ENCODE measurements around the gene SPTB. TPM values are rescaled to one million over a fixed set of nuclear protein-coding genes. Genes with fewer than 3 reads are reported as not detected.
A peak's percentile ranks its signal among the peaks of the same experiment; 100 is the strongest.

SPTB gene
- total RNA-seq, 2 experiments from 2014 or later = 0.03 to 0.08 TPM

GRCh38 chr14:64722842-64723447 lies 156.8 kb downstream of the SPTB start:
- intact Hi-C loops (cut with DNase I, micrococcal nuclease) = loop anchor here in 1 of 2 experiments (2.0 kb wide), 1 partner anchor 18 kb away; the partner anchor contains the start of gene PLEKHG3
- DNase-seq (peak in 7 of 14 experiments; percentile 20 to 84 (median 48)), ATAC-seq (ENCODE audit: poor library complexity) (peak; percentile 73)
- Mint-ChIP-seq H3K4me1 (ENCODE audit: low read depth) (peaks cover 92% of the 10 kb centered on the region), H3K27me3 (no peaks in the 10 kb centered on the region), H3K9me3 (no peaks in the 10 kb centered on the region), H3K4me3 (peak overlapping the region; percentile 64), H3K27ac (peak overlapping the region; percentile 82), H3K36me3 (ENCODE audit: low read depth) (peaks cover 1% of the 10 kb centered on the region)
- Histone ChIP-seq H3K9me3 (ENCODE audit: control insufficient read depth in 1 of 2, insufficient read depth in 1 of 2, low read length in 2 of 2) (no peaks in the 10 kb centered on the region), H3K4me1 (ENCODE audit: insufficient read depth, low read length) (peaks cover 100% of the 10 kb centered on the region), H3K4me3 (ENCODE audit: low read length) (peak overlapping the region; percentile 29), H3K36me3 (ENCODE audit: insufficient read depth, low read length) (peaks cover 1% of the 10 kb centered on the region), H3K27me3 (ENCODE audit: control insufficient read depth in 1 of 2, insufficient read depth in 2 of 2, low read length in 2 of 2) (no peaks in the 10 kb centered on the region), H3K27ac (ENCODE audit: low read depth in 1 of 2, low read length in 2 of 2) (peak overlapping the region; percentile 18 to 73)
- ChIA-PET POLR2A (interaction anchor here (0.7 to 3.6 kb wide), 3 partner anchors 14 to 36 kb away, joined by 3 to 18 read pairs (median 3); no protein-coding TSS in a partner anchor), CTCF (interaction anchor here (1.3 to 2.5 kb wide), 2 partner anchors 38 to 169 kb away, joined by 3 to 6 read pairs; no protein-coding TSS in a partner anchor)
- TF ChIP-seq, protein P1, sequence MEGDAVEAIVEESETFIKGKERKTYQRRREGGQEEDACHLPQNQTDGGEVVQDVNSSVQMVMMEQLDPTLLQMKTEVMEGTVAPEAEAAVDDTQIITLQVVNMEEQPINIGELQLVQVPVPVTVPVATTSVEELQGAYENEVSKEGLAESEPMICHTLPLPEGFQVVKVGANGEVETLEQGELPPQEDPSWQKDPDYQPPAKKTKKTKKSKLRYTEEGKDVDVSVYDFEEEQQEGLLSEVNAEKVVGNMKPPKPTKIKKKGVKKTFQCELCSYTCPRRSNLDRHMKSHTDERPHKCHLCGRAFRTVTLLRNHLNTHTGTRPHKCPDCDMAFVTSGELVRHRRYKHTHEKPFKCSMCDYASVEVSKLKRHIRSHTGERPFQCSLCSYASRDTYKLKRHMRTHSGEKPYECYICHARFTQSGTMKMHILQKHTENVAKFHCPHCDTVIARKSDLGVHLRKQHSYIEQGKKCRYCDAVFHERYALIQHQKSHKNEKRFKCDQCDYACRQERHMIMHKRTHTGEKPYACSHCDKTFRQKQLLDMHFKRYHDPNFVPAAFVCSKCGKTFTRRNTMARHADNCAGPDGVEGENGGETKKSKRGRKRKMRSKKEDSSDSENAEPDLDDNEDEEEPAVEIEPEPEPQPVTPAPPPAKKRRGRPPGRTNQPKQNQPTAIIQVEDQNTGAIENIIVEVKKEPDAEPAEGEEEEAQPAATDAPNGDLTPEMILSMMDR (IDR thresholded peaks at IDR 0.05) = no peak

DNA sequence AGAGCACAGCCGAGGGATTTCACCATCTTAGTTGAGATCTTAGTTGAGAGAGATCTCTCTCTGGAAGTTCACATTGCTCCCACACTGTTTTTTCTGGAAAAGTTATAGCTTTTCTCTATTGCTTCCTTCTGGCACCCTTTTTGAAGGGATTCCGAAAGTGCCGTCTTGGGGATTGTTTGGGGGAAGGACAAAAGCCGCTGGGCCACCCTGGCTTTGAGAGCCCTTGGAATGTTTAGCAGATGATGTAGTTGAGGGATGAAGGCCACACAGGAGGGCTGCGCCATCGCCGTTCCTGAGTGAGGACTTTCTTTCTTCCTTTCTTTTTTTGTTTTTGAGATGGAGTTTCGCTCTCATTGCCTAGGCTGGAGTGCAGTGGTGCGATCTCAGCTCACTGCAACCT lies 157.8 kb downstream of the SPTB start:
- CTCF ChIA-PET = interaction anchor here (2.5 kb wide), 1 partner anchor 39 kb away, joined by 6 read pairs; no protein-coding TSS in a partner anchor
- no peaks in the 10 kb centered on the region for H3K27me3 Mint-ChIP-seq
- no peaks in the 10 kb centered on the region for H3K27me3 ChIP-seq (ENCODE audit: control insufficient read depth in 1 of 2, insufficient read depth in 2 of 2, low read length in 2 of 2)
- H3K4me1 Mint-ChIP-seq (ENCODE audit: low read depth) = peaks cover 96% of the 10 kb centered on the region
- H3K27ac Mint-ChIP-seq = peak overlapping the region; percentile 82
- TF ChIP-seq, protein P1 (IDR thresholded peaks at IDR 0.05) = no peak
- H3K4me3 ChIP-seq (ENCODE audit: low read length) = no peak overlapping the region
- H3K27ac ChIP-seq (ENCODE audit: low read depth in 1 of 2, low read length in 2 of 2) = peak overlapping the region in 1 of 2 donors; percentile 73
- no peaks in the 10 kb centered on the region for H3K9me3 ChIP-seq (ENCODE audit: control insufficient read depth in 1 of 2, insufficient read depth in 1 of 2, low read length in 2 of 2)
- intact Hi-C loops (cut with DNase I, micrococcal nuclease) = loop anchor here in 1 of 2 experiments (2.0 kb wide), 1 partner anchor 17 kb away; the partner anchor contains the start of gene PLEKHG3
- POLR2A ChIA-PET = no interaction called here
- DNase-seq = no peak
- no peak for ATAC-seq (ENCODE audit: poor library complexity)
- H3K36me3 ChIP-seq (ENCODE audit: insufficient read depth, low read length) = no peaks in the 10 kb centered on the region
- H3K36me3 Mint-ChIP-seq (ENCODE audit: low read depth) = peaks cover 5% of the 10 kb centered on the region
- no peaks in the 10 kb centered on the region for H3K9me3 Mint-ChIP-seq
- H3K4me1 ChIP-seq (ENCODE audit: insufficient read depth, low read length) = peaks cover 100% of the 10 kb centered on the region
- peak overlapping the region; percentile 13 for H3K4me3 Mint-ChIP-seq

GRCh38 chr14:64721391-64721791 lies 158.3 kb downstream of the SPTB start:
- Histone ChIP-seq H3K9me3 (ENCODE audit: control insufficient read depth in 1 of 2, insufficient read depth in 1 of 2, low read length in 2 of 2) (no peaks in the 10 kb centered on the region), H3K27me3 (ENCODE audit: control insufficient read depth in 1 of 2, insufficient read depth in 2 of 2, low read length in 2 of 2) (no peaks in the 10 kb centered on the region), H3K27ac (ENCODE audit: low read depth in 1 of 2, low read length in 2 of 2) (peak overlapping the region in 1 of 2 donors; percentile 38), H3K4me1 (ENCODE audit: insufficient read depth, low read length) (peaks cover 100% of the 10 kb centered on the region), H3K4me3 (ENCODE audit: low read length) (no peak overlapping the region), H3K36me3 (ENCODE audit: insufficient read depth, low read length) (no peaks in the 10 kb centered on the region)
- peak overlapping the region; percentile 26 for H3K4me3 Mint-ChIP-seq
- TF ChIP-seq, protein P1 (IDR thresholded peaks at IDR 0.05) = no peak
- no peaks in the 10 kb centered on the region for H3K9me3 Mint-ChIP-seq
- no peak for DNase-seq
- peaks cover 5% of the 10 kb centered on the region for H3K36me3 Mint-ChIP-seq (ENCODE audit: low read depth)
- peak overlapping the region; percentile 82 for H3K27ac Mint-ChIP-seq
- peaks cover 95% of the 10 kb centered on the region for H3K4me1 Mint-ChIP-seq (ENCODE audit: low read depth)
- ChIA-PET CTCF (no interaction called here), POLR2A (no interaction called here)
- intact Hi-C loops (cut with DNase I, micrococcal nuclease) = no loop called here
- no peak for ATAC-seq (ENCODE audit: poor library complexity)
- H3K27me3 Mint-ChIP-seq = no peaks in the 10 kb centered on the region

All from CD4-positive, alpha-beta T cell (primary cell).